Common myeloid progenitor, CD34-positive (primary cell): ENCODE data around the gene FAM83G.
A peak's percentile ranks its signal among the peaks of the same experiment; 100 is the strongest.
"Not testable (repeated sequence)": the region's sequence is repeated elsewhere in the genome, so short reads cannot be mapped to it uniquely, and the experiment has no call there.

Experiments
- CTCF ChIA-PET: fragments of 350-600 bp; sonication (Branson Sonifier 250); formaldehyde crosslinking; loops from one replicate; lab custom pipeline; 2021; ENCODE audit warnings: antibody characterized with exemption; lab: Charles Lee
- POLR2A ChIA-PET: fragments of 350-600 bp; sonication (Branson Sonifier 250); formaldehyde crosslinking; loops from one replicate; lab custom pipeline; 2021; ENCODE audit warnings: antibody characterized with exemption; lab: Charles Lee
- DNase-seq, 3 donors: peaks; one replicate each; pipeline versions ENCODE4 v3.0.0 to v3.0.0-alpha.2; 2013
- H3K27ac ChIP-seq, 2 experiments: 1 replicate in 1 of 2; 2 replicates in 1 of 2; pipeline ENCODE4 v1.7.0; 2013; ENCODE audit warnings: inconsistent platforms in 2 of 2, low read length in 2 of 2, mild to moderate bottlenecking in 2 of 2, low read depth in 1 of 2, moderate library complexity in 1 of 2; ENCODE audit not compliant: severe bottlenecking in 2 of 2, insufficient read depth in 1 of 2, poor library complexity in 1 of 2
- H3K27me3 ChIP-seq, 5 experiments: replicated peaks in 2 of 5; 1 replicate in 3 of 5; 2 replicates in 2 of 5; pipeline versions ENCODE4 v1.6.1 to v1.7.0; 2013; ENCODE audit warnings: low read length in 4 of 5, mild to moderate bottlenecking in 2 of 5, moderate library complexity in 2 of 5, inconsistent platforms in 1 of 5; ENCODE audit not compliant: insufficient read depth in 5 of 5, control insufficient read depth in 4 of 5
- H3K36me3 ChIP-seq, 4 experiments: 1 replicate in 2 of 4; 2 replicates in 2 of 4; pipeline versions ENCODE4 v1.6.1 to v1.7.0; 2013; ENCODE audit warnings: low read length in 3 of 4, control low read depth in 1 of 4, mild to moderate bottlenecking in 1 of 4; ENCODE audit not compliant: control insufficient read depth in 4 of 4, insufficient read depth in 4 of 4
- H3K4me1 ChIP-seq, 4 experiments: 1 replicate in 3 of 4; 2 replicates in 1 of 4; pipeline versions ENCODE4 v1.6.1 to v1.7.1; 2013; ENCODE audit warnings: low read length in 3 of 4, mild to moderate bottlenecking in 3 of 4, control low read depth in 1 of 4, inconsistent platforms in 1 of 4, moderate library complexity in 1 of 4; ENCODE audit not compliant: control insufficient read depth in 4 of 4, insufficient read depth in 4 of 4; ENCODE audit errors: control extremely low read depth in 1 of 4
- H3K4me3 ChIP-seq, 7 experiments: 1 replicate in 4 of 7; 2 replicates in 3 of 7; pipeline versions ENCODE4 v1.5.1 to v1.7.0; 2013; ENCODE audit warnings: mild to moderate bottlenecking in 7 of 7, low read length in 6 of 7, moderate library complexity in 6 of 7, inconsistent platforms in 2 of 7, low read depth in 2 of 7, control low read depth in 1 of 7; ENCODE audit not compliant: insufficient read depth in 4 of 7, control insufficient read depth in 1 of 7; ENCODE audit errors: extremely low read depth in 1 of 7
- H3K9me3 ChIP-seq, 5 experiments: 1 replicate in 4 of 5; 2 replicates in 1 of 5; pipeline versions ENCODE4 v1.6.1 to v1.7.1; 2013; ENCODE audit warnings: low read length in 4 of 5, mild to moderate bottlenecking in 2 of 5, inconsistent platforms in 1 of 5, low read depth in 1 of 5, moderate library complexity in 1 of 5; ENCODE audit not compliant: control insufficient read depth in 4 of 5, insufficient read depth in 2 of 5; ENCODE audit errors: control extremely low read depth in 1 of 5
- WGBS: methylation state at CpG from one replicate; pipeline ENCODE4 v1.1.5; 2013; ENCODE audit not compliant: insufficient coverage; 5-methylcytosine and 5-hydroxymethylcytosine counted together

FAM83G gene

DNA sequence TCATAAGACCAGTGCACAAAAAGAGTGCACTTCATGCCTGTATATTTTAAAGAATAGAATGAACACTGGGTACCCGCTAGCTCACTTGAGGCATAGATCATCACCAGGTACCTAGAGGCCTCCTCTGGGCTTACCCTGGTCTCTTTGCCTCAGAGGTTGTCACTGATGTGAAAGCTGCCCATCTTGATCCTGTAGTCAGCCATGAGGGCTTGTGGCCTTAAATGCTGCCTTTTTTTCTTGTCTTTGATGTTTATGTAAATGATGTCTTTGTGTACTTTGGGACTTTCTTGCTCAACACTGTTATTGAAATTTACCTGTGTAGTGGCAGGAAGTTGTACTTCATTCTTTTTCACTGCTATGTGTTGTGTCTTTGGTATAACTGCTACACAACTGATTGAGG lies 79.4 kb downstream of the FAM83G start:
- Histone ChIP-seq H3K36me3 (peaks cover 6 to 35% (median 15%) of the 10 kb centered on the region in 4 experiments), H3K27ac (no peak overlapping the region), H3K9me3 (no peaks in the 10 kb centered on the region), H3K4me1 (peaks cover 12 to 21% (median 17%) of the 10 kb centered on the region in 4 experiments), H3K4me3 (no peak overlapping the region), H3K27me3 (no peaks in the 10 kb centered on the region)
- DNase-seq, result no peak
- CTCF ChIA-PET, result interaction anchor here (0.7 kb wide), 1 partner anchor 69 kb away, joined by 3 read pairs; no protein-coding TSS in a partner anchor
- POLR2A ChIA-PET, result no interaction called here
- 100% methylated on average over 1 of the region's 1 CpG for WGBS

DNA sequence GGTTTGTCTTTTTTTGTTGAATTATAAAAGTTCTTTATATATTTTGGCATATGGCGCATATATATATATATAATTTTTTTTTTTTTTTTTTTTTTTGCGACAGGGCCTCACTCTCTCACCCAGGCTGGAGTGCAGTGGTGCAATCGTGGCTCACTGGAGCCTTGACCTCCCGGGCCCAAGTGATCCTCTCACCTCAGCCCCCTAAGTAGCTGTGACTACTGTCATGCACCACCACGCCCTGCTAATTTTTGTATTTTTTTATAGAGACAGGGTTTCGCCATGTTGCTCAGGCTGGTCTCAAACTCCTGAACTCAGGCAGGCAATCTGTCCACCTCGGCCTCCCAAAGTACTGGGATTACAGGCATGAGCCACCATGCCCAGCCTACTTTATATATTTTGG lies 82.0 kb downstream of the FAM83G start:
- Histone ChIP-seq H3K36me3 (peaks cover 3 to 16% (median 10%) of the 10 kb centered on the region in 4 experiments), H3K4me1 (peaks cover 12 to 33% (median 21%) of the 10 kb centered on the region in 4 experiments)
- 90% methylated on average over 2 of the region's 7 CpGs for WGBS
- POLR2A ChIA-PET, result interaction anchor here (0.6 kb wide), 1 partner anchor 13 kb away, joined by 3 read pairs; no protein-coding TSS in a partner anchor
- H3K27ac ChIP-seq, H3K27me3 ChIP-seq, H3K4me3 ChIP-seq, H3K9me3 ChIP-seq, DNase-seq, CTCF ChIA-PET: not testable (repeated sequence)

DNA sequence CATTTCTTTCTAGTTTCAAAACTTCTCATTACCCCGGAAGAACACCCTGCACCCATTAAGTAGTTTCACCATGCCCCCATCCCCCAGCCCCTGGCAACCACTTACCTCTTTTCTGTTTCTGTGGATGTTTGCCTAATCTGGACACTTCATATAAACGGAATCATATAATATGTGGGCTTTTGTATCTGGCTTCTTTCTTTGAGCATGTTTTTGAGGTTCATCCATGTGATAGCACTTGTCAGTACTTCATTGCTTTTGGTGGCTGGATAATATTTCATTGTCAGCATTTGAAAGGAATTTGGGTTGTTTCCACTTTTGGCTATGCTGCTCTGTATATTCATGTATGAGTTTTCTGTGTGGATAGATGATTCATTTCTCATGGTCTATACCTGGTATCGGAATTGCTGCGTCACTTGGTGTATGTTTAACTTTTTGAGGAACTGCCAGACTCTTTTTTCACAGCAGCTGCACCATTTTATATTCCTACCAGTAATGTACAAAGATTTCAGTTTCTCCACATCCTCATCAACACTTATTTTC lies 82.6 kb downstream of the FAM83G start:
- Histone ChIP-seq H3K27ac (no peak overlapping the region), H3K27me3 (no peaks in the 10 kb centered on the region), H3K9me3 (no peaks in the 10 kb centered on the region), H3K4me3 (no peak overlapping the region), H3K36me3 (peaks cover 3 to 14% (median 8%) of the 10 kb centered on the region in 4 experiments), H3K4me1 (peaks cover 12 to 36% (median 26%) of the 10 kb centered on the region in 4 experiments)
- ChIA-PET CTCF (no interaction called here), POLR2A (interaction anchor here (0.6 kb wide), 1 partner anchor 13 kb away, joined by 3 read pairs; no protein-coding TSS in a partner anchor)
- WGBS, result 30% methylated on average over 2 of the region's 4 CpGs
- peak; percentile 74 to 95 (median 92) for DNase-seq

DNA sequence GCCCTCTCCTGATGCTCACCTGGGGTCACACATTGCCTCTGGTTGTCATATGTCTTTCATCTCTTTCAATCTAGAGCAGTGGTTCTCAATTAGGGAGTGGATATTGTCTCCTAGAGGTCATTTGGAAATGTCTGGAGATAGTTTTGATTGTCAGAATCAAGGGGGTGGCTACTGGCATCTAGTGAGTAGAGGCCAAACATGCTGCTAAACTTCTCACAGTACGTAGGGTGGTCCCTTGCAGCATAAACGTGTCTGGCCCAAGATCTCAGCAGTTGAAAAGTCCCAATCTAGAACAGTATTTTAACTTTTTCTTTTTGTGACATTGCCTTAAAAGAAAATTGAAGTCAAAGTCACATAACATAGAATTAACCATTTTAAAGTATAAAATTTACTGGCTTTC lies 83.1 kb downstream of the FAM83G start:
- Histone ChIP-seq H3K4me1 (peaks cover 12 to 40% (median 28%) of the 10 kb centered on the region in 4 experiments), H3K27me3 (no peaks in the 10 kb centered on the region), H3K27ac (peak overlapping the region in 1 of 2 experiments; percentile 17), H3K4me3 (no peak overlapping the region), H3K9me3 (no peaks in the 10 kb centered on the region), H3K36me3 (peaks cover 3 to 11% (median 5%) of the 10 kb centered on the region in 4 experiments)
- CTCF ChIA-PET, result no interaction called here
- DNase-seq, result no peak
- WGBS, result no CpG with 5 or more reads among the region's 2 CpGs
- POLR2A ChIA-PET, result no interaction called here

DNA sequence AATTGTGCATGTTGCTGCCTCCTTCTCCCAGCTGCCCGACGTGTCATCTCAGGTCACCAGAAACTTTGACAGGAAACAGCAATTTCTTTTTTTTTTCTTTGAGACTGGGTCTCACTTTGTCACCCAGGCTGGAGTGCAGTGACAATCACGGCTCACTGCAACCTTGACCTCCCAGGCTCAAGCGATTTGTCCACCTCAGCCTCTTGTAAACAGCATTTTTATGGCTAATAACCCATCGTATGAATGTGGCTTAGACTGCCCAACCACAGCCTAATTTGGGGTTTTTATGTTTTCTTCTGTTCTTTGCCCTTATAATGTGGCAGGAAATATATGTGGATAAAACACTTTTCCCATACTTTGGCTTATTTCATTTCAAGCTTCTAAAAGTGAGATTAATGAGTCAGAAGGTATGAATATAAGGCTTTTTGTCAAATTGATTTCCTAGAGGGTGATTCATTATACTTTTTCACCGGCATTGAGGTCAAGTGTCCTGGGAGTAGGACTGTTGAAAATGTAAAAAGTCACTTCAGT lies 83.6 kb downstream of the FAM83G start:
- Histone ChIP-seq H3K36me3 (peaks cover 3 to 10% (median 6%) of the 10 kb centered on the region in 4 experiments), H3K27ac (peak overlapping the region in 1 of 2 experiments; percentile 17), H3K9me3 (no peaks in the 10 kb centered on the region), H3K4me1 (peaks cover 12 to 40% (median 27%) of the 10 kb centered on the region in 4 experiments), H3K27me3 (no peaks in the 10 kb centered on the region), H3K4me3 (peak overlapping the region in 2 of 7 experiments; percentile 19 to 39)
- DNase-seq, result peak in 1 of 3 donors; percentile 48
- 21% methylated on average over 4 of the region's 6 CpGs for WGBS
- ChIA-PET CTCF (no interaction called here), POLR2A (no interaction called here)

DNA sequence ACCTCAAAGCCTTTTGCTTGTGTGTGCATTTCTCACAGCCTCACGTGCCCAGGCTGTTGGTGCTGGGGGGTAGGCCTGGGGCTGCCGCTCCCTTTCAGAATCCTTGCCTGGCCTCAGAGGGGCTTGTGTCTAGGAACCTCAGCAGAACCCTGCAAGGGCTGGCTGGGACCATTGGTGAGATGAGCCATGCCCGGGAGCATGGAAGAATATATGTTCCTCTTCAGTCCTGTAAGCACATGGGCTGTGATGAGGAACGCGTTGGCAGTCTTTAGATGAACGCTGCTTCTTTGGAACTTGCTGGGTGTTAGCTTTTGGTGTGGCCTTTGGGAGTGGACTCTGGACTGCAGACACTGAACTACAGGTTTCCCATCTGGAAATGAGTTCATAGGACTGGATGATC lies 84.6 kb downstream of the FAM83G start:
- Histone ChIP-seq H3K9me3 (no peaks in the 10 kb centered on the region), H3K27ac (no peak overlapping the region), H3K4me1 (peaks cover 12 to 40% (median 27%) of the 10 kb centered on the region in 4 experiments), H3K27me3 (no peaks in the 10 kb centered on the region), H3K4me3 (no peak overlapping the region), H3K36me3 (peaks cover 3 to 14% (median 7%) of the 10 kb centered on the region in 4 experiments)
- WGBS, result 100% methylated on average over 5 of the region's 6 CpGs
- CTCF ChIA-PET, result no interaction called here
- POLR2A ChIA-PET, result no interaction called here
- no peak for DNase-seq
